NCI-H1417 (cell line): ENCODE data around the gene EP300.
"Not testable (repeated sequence)": the region's sequence is repeated elsewhere in the genome, so short reads cannot be mapped to it uniquely, and the experiment has no call there.

Source experiments
- DNase-seq, 3 experiments: peaks; one replicate each; lab custom pipeline; 2025; lab: John Stamatoyannopoulos, UW

The EP300 gene

GRCh38 chr22:41085842-41086241 lies 6.5 kb upstream of the EP300 start:
- no peak for DNase-seq

GRCh38 chr22:41091132-41092022 lies 1.0 kb upstream of the EP300 start:
- peak; percentile 93 to 97 (median 94) for DNase-seq

- peak; percentile 3 to 58 (median 46) for DNase-seq
These were observed 537 bp downstream of the EP300 start for GRCh38 chr22:41092847-41093411.

GRCh38 chr22:41094041-41094593 lies 1.7 kb downstream of the EP300 start:
- DNase-seq, result peak in 1 of 3 experiments; percentile 34

GRCh38 chr22:41096391-41096790 lies 4.0 kb downstream of the EP300 start:
- no peak for DNase-seq

- no peak for DNase-seq
These were observed 4.4 kb downstream of the EP300 start for GRCh38 chr22:41096841-41097240.

GRCh38 chr22:41099036-41099435 lies 6.6 kb downstream of the EP300 start:
- DNase-seq, result no peak

- no peak for DNase-seq
These were observed 14.0 kb downstream of the EP300 start for GRCh38 chr22:41106122-41106968.

GRCh38 chr22:41106969-41107325 lies 14.6 kb downstream of the EP300 start:
- not testable (repeated sequence) for DNase-seq

- DNase-seq, result no peak
These were observed 18.6 kb downstream of the EP300 start for GRCh38 chr22:41110968-41111367.

- DNase-seq, result no peak
These were observed 23.9 kb downstream of the EP300 start for GRCh38 chr22:41116342-41116741.

GRCh38 chr22:41117127-41117965 lies 25.0 kb downstream of the EP300 start:
- no peak for DNase-seq

GRCh38 chr22:41123151-41123550 lies 30.8 kb downstream of the EP300 start:
- DNase-seq, result no peak

- no peak for DNase-seq
These were observed 31.7 kb downstream of the EP300 start for GRCh38 chr22:41124086-41124485.

GRCh38 chr22:41127451-41127850 lies 35.1 kb downstream of the EP300 start:
- no peak for DNase-seq

- no peak for DNase-seq
These were observed 36.2 kb downstream of the EP300 start for GRCh38 chr22:41128606-41129005.

GRCh38 chr22:41132550-41132949 lies 40.2 kb downstream of the EP300 start:
- DNase-seq, result no peak

GRCh38 chr22:41140365-41140957 lies 48.1 kb downstream of the EP300 start:
- no peak for DNase-seq

- DNase-seq, result not testable (repeated sequence)
These were observed 53.5 kb downstream of the EP300 start for GRCh38 chr22:41145921-41146320.

- DNase-seq, result no peak
These were observed 54.2 kb downstream of the EP300 start for GRCh38 chr22:41146573-41146972.

GRCh38 chr22:41147722-41148121 lies 55.3 kb downstream of the EP300 start:
- no peak for DNase-seq
